GM10266 (cell line): ENCODE measurements around the gene SCAP.

ENCODE experiments used
- DNase-seq: peaks from one replicate; pipeline ENCODE4 v3.0.0; 2012; ENCODE audit errors: extremely low spot score
- TF ChIP-seq, protein P1 (sequence below): IDR thresholded peaks from 2 replicates; pipeline ENCODE4 v1.5.1; 2012; ENCODE audit warnings: mild to moderate bottlenecking, low read depth; ENCODE audit not compliant: control insufficient read depth, insufficient read depth; ENCODE audit errors: missing control alignments

SCAP gene

DNA sequence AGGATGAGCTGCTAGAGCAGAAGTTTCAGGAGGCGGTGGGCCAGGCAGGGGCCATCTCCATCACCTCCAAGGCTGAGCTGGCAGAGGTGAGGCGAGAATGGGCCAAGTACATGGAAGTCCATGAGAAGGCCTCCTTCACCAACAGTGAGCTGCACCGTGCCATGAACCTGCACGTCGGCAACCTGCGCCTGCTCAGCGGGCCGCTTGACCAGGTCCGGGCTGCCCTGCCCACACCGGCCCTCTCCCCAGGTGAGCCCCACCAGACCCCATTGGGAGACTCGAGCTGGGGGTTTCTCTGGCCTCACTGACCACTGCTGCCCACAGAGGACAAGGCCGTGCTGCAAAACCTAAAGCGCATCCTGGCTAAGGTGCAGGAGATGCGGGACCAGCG is 66.9 kb downstream of the SCAP start:
- TF ChIP-seq, protein P1, sequence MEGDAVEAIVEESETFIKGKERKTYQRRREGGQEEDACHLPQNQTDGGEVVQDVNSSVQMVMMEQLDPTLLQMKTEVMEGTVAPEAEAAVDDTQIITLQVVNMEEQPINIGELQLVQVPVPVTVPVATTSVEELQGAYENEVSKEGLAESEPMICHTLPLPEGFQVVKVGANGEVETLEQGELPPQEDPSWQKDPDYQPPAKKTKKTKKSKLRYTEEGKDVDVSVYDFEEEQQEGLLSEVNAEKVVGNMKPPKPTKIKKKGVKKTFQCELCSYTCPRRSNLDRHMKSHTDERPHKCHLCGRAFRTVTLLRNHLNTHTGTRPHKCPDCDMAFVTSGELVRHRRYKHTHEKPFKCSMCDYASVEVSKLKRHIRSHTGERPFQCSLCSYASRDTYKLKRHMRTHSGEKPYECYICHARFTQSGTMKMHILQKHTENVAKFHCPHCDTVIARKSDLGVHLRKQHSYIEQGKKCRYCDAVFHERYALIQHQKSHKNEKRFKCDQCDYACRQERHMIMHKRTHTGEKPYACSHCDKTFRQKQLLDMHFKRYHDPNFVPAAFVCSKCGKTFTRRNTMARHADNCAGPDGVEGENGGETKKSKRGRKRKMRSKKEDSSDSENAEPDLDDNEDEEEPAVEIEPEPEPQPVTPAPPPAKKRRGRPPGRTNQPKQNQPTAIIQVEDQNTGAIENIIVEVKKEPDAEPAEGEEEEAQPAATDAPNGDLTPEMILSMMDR: no peak

GRCh38 chr3:47407896-47408838 is 67.6 kb downstream of the SCAP start:
- DNase-seq: no peak
- TF ChIP-seq, protein P1: no peak

More for the DNA sequence above, 66.9 kb downstream of the SCAP start:
- no peak for DNase-seq

- TF ChIP-seq, protein P1: no peak
- no peak for DNase-seq
These were observed 68.5 kb downstream of the SCAP start for GRCh38 chr3:47407237-47407636.

DNA sequence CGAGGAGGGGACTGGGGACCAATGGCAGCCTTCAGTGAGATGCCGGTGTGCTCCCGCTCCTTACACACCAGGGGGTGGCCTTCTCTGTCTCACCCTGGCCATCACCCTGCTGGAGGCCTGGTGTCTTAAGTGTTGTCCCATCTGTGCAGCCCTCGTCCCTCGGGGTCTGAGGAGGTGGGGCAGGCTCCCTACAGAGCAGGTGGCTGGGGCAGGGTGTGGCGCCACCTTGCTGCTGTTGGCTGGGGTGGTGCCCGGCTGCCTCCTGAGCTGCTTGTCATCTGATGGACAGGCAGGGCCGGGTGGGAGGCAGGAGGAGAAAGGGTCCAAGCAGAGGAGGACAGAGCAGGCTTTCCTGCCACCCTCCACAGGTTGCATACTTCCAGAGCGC is 69.0 kb downstream of the SCAP start:
- no peak for DNase-seq
- TF ChIP-seq, protein P1: no peak

DNA sequence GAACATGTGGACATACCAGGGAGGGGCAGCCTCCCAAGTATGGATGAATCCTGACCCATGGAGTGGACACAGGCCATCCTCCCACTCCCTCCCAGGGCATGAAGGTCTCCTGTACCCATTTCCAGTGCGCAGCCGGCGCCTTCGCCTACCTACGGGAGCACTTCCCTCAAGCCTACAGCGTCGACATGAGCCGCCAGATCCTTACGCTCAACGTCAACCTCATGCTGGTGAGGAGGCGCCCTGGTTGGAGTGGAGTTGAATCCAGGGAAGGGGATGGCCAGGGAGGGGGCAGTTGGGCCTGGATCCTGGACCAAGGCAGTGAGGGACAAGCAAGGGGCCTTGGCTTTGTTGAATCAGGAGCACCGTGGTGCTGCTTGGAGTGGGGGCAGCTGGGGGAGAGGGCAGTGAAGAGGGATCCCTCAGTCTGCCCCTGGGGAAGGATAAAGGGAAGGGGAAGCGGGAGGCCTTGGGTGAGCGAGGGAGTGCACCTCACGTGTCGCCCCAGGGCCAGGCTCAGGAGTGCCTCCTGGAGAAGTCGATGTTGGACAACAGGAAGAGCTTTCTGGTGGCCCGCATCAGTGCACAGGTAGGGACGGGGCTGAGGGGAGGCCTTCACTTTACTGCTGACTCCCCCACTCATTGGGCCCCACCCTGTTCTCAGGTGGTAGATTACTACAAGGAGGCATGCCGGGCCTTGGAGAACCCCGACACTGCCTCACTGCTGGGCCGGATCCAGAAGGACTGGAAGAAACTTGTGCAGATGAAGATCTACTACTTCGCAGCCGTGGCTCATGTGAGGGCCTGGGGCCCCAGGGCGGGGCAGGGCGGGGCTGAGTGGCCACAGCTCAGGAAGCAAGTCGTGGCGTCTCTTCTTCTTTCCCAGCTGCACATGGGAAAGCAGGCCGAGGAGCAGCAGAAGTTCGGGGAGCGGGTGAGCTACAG is 69.7 kb downstream of the SCAP start:
- TF ChIP-seq, protein P1: no peak
- DNase-seq: no peak

DNA sequence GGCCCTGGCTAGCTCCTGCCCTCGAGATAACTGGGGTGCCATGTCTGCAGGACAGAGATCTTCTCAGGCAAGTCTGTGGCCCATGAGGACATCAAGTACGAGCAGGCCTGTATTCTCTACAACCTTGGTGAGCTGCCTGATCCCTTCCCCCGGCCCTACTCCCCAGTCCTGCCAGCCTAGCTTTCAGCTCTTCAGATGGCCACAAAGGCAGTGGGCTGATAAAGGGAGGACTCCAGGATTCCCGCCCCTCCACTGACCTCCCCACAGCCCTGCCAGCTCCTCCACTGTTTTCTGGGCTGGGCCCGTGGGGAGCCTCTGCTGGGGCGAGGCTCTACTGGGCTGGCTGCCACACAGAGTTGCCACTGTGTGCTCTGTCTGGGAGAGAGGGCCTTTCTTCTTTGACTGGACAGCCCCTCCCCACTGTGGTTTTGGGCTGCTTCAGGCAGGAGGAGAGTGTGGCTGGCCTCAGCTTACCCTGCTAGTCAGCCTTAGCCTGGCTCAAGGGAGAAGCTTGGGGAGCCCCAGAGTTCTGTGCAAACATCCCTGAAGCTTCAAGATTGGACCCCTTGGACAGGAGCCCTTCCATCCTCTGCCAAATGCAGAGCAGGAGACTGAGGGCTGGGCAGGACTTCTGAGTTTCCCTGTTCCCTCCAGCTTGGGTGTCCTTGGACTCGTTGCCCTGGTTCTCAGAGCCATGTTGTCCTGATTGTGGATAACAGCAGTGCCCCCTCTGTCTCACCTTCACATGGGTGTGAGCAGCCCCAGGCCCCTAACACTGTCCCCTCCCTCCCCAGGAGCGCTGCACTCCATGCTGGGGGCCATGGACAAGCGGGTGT is 70.6 kb downstream of the SCAP start:
- TF ChIP-seq, protein P1: no peak
- DNase-seq: no peak
